Suppressor macrophage (primary cell): Measurements from ENCODE around the gene CXorf58.
A peak's percentile ranks its signal among the peaks of the same experiment; 100 is the strongest.
"Not testable (repeated sequence)": the region's sequence is repeated elsewhere in the genome, so short reads cannot be mapped to it uniquely, and the experiment has no call there.

ENCODE experiments used
- DNase-seq, 4 experiments: peaks; one replicate each; pipeline ENCODE4 v3.0.0-alpha.2; 2020 to 2022
- total RNA-seq, 17 experiments: gene quantifications; one replicate each; lab custom pipeline; 2026; ENCODE audit warnings: mixed read lengths in 6 of 17, inconsistent platforms in 3 of 17; lab: John Stamatoyannopoulos, UW

Gene CXorf58, protein sequence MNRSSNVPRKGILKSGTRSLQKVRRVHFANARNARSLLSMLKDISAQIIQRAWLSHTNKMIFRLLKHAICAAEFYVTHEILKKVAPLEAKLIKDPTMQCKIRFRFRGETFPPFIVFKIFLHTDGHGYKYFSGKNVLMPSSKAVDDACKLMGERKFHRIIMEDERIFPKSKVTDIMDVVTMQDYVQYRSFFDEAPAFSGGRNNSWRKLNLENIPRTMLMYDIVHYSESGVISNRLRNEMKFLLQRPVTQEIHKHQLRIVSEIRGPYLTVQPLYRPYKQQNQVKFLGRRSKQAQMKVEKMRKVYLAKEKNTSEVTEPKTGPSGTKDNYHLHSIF
- total RNA-seq, result 0 to 0.27 (median 0.06) reads per million in 17 experiments

DNA sequence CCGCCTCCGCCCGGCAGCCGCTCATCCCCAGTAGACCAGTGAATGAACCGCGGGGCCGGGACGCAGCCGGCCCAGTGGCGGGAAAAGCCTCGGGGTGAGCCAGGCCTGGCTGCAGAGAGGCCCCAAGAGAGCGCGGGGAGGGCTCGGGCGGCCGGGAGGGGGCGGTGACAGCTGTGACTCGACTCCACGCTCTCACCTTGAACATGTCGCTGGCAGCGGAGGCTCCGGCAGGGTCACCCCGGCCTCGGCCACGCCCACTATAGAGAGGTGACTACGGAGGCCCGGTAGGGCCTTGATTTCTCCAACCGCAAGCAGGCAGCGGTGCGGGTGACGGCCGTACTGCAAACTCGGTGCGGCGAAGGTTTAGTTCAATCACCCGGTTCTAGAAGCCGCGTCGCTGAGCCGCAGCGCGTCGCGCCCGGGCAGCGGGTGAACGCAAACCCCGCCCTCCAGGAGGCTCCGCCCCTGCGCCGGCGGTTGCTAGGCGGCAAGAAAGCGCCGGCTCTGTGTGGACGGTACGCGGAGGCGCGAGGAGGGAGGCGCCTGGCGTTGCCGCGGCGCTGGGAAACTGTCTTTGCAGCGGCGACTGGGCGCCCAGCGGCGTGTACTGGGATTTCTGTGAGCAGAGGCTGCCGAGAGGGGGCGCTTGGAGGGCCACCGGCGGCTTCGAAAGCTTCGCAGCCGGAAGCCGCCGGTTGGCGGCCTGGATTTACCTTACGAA is at the start of gene CXorf58, which contains the start of gene APOO:
TSS of gene CXorf58 (plus strand) at position 509 of the 721 bp plus-strand sequence. CDS start 2,297 bp downstream, outside the sequence.
TSS of gene APOO (minus strand) at position 441 of the 721 bp plus-strand sequence. CDS start at position 205, 236 bp downstream.
- peak; percentile 95 to 96 (median 96) for DNase-seq

DNA sequence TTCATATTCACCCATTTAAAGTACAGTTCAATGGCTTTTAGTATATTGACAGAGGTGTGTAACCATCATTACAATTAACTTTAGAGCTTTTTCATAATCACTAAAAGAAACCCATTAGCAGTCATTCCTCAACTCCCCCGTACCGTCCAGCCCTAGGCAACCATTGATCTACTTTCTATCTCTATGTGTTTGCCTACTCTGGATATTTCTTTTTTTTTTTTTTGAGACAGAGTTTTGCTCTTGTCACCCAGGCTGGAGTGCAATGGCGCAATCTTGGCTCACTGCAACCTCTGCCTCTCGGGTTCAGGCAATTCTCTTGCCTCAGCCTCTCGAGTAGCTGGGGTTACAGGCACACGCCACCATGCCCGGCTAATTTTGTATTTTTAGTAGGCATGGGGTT is 48.6 kb upstream of the CXorf58 start:
- DNase-seq, result not testable (repeated sequence)

DNA sequence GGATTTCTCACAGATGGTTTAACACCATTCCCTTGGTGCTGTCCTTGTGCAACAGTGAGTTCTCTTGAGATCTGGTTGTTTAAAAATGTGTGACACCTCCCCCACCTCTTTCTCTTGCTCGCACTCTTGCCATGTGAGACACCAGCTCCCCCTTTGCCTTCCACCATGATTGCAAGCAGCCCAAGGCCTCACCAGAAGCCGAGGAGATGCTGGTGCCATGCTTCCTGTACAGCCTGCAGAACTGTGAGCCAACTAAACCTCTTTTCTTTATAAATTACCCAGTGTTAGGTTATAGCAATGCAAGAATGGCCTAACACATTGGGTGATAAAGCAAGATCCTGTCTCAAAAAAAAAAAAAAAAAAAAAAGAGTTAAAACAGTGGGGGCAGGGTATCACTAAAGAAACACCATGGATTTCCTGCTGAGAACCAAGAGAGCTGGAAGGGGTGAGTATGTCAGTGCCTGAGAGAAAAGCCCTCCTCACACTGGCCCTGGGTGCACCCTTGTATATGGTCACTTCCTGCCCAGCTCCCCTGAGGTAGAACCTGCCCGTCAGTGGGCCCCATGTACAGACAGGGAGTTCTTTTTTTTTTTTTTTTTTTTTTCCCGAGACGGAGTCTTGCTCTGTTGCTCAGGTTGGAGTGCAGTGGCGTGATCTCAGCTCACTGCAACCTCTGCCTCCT is 46.5 kb upstream of the CXorf58 start:
- no peak for DNase-seq

DNA sequence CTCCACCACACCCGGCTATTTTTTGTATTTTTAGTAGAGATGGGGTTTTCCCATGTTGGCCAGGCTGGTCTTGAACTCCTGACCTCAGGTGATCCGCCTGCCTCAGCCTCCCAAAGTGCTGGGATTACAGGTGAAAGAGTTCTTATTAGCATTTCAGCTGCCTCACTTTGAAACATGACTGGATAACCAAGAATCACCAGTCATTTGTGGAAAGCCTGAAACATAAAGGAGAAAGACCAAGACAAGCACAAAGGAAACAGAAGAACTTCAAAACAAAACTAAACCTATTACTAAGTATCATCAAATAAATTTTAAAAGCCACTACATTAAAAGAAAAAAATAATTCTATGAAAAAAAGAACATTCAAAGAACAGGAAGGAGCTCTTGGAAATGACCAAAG is 45.9 kb upstream of the CXorf58 start:
- DNase-seq, result not testable (repeated sequence)

DNA sequence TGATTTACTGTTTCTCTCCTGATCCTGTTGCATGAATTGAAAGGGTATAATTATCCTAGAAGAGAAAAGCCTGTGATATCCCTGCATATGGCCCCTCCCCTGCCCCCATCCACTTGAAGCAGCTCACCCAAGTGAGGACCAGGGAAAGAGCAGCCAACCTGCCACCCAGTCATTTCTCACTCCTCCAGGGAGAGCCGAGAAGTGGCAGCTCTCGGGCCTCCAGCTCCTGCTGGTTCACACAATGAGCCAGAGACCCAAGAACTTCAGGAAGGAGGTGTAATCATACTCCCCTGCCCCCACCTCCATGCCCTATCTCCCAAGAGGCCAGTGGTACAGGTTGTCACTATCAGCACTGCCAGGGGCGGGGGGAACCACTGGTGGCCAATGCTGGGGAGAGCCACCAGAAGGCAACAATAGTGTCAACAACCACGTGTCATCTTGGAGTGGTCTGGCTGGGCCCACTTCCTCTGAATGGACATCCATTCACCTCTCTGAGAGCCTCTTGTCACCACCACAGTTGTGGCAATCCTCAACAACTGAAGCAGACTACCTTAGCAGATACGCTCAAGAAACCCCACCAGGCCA is 43.0 kb upstream of the CXorf58 start:
- no peak for DNase-seq

DNA sequence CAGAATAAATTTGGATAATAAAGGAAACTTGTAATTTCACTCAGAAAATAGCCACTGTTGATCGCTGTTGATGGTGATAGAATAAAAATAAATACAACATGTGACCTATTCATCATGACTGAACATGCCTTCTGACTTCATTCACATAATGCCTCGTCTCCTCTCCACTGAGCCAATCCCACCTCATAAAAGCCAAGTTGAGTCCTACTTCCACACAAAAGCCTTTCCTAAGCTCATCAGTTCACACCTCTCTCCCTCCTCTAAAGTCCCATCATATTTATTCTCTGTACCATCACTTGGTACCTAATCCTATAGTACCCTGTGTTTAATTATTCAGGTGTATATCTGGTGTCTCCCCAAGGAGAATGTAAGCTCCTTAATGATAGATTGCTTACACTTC is 37.8 kb upstream of the CXorf58 start:
- DNase-seq, result no peak

DNA sequence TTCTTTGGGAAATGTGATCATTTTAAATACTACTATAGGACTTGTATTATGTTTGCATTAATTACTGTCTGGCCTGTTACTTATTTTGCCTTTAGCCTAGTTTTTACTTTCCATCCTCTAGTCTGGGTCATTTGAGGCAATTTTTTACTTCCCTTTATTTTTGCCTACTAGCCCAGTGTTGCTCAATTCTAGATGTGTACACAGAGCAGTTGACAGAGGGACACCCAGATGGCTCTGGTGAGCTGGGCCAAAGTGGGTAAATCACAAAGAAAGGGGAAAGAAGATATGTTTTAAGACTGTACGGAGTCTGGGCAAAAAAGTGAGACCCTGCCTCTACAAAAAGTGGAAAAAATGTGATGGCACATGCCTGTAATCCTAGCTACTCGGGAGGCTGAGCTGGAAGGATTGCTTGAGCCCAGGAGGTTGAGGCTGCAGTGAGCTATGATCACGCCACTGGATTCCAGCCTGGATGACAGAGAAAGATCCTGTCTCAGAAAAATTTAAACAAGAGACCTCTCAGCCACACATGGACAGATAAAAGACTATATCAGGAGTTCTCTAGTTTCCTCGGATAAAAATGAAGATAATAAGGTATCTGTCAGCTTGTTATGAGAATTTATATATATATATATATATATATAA is 35.8 kb upstream of the CXorf58 start:
- DNase-seq, result peak; percentile 51 to 86 (median 79)

DNA sequence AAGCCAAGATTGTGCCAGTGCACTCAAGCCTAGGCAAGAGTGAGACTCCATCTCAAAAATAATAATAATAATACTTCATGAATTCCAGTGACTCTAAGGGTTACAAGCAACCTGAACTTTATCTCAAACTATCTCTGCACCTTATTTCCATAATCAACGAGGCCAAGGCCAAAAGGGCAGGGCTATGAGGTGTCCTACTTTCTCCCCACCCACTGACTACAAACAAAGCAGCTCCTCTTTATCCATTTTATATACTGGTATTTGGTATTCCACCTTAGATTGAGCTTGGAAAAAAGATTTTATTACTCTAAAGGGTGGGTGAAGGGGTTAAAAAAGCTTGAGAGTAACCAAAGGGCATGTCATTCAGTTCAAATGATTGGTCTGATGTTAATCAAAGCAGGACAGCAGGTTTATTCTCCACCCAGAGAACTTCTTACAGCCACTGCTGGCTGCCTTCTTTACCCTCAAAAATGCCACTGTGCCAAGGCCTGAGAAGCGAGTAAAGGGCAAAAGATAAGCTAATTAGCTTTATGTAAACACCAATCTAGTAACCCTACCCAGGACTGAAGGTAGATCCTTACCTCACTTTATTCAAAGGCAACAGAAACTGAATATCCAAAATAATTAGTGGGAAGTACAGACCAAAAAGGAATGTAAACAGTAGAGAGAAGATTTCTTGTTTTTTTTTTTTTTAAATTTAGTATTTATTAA is 28.3 kb upstream of the CXorf58 start:
- DNase-seq, result no peak

DNA sequence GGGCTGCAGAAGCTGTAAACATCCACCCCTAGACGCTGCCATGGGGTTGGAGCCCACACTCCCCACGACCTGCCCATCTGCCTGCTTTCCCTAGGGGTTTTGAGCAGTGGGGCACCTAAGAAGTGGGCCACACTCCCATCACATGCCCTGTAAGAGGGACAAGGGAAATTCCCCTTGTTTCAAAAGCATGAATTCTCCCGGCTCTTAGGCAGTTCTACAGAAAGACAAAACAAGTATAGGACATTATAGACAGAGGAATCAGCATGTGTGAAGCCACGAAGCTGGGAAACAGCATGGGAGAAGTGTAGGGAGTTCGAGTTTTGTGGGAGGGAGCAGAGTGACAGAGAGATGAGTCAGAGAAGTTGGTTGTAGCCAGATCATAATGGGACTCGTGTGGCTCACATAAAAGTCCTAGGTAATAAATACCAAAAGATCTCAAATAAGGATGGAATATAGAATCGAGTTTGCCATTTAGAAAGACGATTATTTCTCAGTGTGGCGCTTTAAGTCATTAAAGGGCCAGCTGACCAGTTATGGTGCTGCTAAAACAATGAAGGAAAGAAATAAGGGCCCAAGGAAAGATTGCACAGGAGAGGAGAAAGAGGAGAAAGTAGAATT is 24.0 kb upstream of the CXorf58 start:
- peak; percentile 60 to 78 (median 74) for DNase-seq

DNA sequence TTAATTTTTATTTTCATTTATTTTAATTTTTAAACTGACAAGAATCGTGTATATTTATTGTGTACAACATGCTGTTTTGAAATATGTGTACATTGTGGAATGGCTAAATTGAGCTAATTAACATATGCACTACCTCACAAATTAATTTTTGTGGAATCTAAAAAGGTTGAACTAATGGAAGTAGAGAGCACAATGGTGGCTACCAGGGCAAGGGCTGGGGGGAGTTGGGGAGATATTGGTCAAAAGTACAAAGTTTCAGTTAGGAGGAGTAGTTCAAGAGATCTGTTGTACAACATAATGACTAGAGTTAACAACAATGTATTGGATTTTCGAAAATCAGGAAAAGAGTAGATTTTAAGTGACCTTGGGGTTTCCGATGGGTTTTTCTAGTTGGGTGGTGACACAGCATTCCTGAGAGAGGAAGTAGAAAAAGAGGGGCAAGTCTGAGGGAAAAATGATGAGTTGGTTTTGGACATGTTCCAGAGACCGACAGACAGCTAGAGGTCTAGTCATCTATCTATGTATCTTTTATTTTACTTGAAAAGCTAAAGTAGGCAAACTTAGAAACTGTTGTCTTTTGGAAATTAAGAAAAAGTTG is 23.3 kb upstream of the CXorf58 start:
- peak; percentile 61 to 82 (median 71) for DNase-seq

DNA sequence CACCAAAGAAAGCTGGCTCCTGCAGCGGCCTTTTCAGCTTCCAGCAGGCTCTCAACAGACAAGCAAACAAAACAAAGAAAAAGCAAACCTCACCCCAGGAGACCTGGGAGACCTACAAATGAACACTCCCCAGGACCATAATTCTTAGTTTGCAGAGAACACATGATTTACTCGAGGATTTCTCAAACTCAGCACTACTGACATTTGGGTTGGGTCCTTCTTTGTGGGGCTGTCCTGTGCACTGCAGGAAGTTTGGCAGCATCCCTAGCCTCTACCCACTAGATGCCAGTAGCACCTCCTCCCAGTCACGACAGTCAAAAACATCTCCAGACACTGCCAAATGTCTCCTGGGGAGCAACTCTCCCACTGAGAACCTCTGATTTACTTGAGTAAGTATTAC is 22.0 kb upstream of the CXorf58 start:
- no peak for DNase-seq

DNA sequence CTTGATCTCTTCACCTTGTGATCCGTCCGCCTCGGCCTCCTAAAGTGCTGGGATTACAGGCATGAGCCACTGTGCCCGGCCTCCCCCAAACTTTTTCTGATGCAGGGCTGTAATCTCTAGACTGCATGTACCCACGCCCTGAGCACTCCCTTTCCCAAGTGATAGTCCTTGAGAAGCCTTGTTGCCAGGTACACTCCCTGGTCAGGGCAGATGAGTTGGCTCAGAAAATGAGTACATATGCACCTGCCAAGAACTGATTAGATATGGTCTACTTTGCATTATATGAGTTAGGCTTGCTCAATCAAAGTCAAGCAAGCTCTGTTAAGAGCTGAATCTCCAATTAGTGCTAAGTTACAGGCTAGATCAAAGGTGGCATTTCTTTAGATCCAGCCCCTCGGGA is 20.4 kb upstream of the CXorf58 start:
- DNase-seq, result no peak

DNA sequence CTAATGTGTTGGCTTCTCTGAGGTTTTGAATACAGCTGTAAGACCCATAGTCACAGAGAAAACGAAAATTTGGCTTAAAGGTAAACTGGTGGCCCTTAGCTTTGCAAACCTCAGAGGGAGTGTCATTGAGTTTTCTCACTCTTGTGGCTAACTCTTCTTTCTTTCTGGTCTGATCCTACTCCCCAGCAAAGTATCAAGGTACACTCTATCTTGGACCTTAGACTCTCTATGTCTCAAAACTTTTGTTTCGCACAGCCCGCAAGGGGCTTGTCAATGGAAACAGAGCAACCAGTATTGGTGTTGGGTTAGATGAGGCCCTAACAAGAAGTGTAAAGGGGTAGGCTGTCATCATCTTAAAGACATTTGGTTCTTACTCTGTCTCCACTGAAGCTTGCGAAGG is 19.9 kb upstream of the CXorf58 start:
- DNase-seq, result no peak

DNA sequence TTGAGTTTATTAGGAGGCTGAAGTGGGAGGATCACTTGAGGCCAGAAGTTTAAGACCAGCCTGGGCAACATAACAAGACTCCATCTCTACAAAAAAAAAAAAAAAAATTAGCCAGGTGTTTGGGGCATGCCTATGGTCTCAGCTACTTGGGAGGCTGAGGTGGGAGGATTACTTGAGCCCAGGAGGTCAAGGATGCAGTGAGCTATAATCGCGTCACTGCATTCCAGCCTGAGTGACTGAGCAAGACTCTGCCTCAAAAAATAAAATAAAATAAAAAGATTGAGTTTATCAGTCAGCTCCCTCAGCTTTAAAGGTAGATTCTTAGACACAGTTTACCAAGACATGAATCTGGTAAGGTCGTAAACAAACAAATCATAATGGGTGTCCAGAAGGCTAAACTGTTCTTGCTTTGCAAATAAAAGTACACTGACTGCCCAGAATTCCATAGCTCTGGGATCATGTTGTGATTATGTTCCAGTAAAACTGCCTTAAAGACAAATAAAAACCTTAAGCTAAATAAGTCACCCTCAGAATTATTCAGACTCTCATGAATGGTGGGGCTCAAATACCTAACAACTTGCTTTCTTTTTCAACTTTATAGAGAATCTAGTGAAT is 18.8 kb upstream of the CXorf58 start:
- no peak for DNase-seq

DNA sequence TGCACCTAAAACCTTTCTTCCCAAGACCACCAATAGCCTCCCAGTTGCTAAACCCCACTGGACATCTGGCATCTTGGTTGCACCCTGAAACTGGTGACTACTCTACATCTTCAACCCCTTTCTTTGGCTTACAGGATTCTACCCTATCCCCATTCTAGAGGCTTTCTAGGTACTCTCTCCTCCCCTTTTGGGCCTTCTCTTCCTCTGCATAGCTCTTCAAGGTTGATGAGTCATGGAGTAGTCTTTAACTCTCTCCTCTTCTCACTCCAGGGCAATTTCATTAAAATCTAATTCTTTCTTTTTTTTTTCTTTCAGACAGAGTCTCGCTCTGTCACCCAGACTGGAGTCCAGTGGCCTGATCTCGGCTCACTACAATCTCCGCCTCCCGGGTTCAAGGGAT is 16.9 kb upstream of the CXorf58 start:
- DNase-seq, result no peak

DNA sequence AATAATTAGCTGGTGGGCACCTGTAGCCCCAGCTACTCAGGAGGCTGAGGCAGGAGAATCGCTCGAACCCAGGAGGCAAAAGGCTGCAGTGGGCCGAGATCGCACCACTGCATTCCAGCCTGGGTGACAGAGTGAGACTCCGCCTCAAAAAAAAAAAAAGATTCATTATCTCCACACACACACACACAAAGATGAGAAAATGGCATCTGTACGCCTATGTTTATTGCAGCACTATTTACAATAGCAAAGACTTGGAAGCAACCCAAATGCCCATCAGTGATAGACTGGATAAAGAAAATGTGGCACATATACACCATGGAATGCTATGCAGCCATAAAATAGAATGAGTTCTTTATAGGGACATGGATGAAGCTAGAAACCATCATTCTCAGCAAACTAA is 12.8 kb upstream of the CXorf58 start:
- DNase-seq, result not testable (repeated sequence)

DNA sequence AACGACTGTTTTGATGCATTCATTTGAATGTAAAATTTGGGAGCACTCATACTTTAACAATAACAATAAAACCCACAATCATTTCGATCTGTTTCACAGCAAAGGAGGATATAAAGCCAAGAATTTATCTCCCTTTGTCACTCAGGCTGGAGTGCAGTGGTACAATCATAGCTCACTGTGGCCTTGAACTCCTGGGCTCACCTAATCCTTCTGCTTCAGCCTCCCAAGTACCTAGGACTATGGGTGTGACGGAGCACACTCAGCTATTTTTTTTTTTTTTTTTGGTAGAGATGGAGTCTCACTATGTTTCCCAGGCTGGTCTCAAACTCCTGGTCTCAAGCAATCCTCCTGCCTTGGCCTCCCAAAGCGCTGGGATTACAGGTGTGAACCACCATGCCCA is 11.3 kb upstream of the CXorf58 start:
- not testable (repeated sequence) for DNase-seq

DNA sequence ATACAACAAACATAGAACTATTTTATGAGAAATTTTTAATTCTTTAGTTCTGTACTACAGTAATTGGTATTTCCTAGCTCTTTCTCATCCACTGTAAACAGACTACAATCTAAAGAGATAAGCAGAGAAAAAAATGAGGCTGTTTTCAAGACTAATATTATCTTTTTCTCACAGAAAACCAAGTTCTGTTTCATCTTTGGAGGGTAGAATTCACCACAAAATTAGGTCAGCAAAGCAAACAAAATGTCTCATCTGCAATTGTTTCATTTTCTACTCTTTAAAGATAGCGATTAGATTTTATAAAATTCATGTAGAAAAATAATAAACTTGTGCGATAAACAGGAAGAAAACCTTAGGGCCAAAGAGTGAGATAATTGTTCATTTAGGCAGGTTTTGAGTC is 10.8 kb upstream of the CXorf58 start:
- DNase-seq, result no peak

DNA sequence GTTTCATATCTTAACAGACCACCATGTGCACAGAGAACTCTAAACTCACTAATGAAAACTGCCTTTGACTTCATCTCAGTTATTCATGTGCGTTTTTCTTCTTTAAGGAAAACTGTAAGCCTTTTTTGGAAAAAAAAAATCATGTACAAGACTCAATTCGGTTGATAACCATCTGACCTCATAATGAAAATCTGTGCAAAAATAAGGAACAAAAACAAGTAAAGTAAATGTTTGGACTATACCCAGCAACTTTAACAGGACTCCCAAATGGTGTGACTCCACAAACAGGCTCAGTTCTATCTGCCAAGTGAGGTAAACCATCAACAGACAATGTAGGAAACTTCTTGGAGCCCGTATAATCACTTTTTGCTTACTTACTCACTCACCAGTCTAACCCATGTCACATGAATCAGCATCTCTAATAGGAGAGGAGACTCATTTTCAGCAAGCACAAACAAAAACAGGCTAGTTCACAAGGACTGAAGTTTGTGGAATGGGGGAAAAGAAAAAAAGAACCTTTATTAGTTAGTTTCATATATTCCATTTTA is 9.3 kb upstream of the CXorf58 start:
- peak in 2 of 4 experiments; percentile 36 to 61 for DNase-seq

DNA sequence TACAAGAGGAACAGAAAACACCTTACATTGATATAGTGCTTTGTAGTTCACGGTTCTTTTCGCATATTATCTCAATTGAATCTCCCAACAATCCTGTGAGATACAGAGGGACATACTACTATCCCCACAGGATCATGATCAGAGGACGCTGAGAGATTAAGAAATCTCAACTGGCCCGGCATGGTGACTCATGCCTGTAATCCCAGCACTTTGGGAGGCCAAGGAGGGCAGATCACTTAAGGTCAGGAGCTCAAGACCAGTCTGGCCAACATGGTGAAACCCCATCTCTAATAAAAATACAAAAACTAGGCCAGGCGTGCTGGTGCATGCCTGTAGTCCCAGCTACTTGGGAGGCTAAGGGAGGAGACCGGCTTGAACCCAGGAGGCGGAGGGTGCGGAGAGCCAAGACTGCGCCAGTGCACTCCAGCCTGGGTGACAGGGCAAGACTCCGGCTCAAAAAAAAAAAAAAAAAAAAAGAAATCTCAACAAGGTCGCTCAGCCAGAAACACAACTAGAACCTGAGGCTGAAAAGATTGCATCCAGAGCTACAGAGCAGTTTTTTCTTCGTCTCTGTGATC is 7.5 kb upstream of the CXorf58 start:
- peak; percentile 46 to 69 (median 59) for DNase-seq
